MM.1S (cell line): ENCODE measurements around the gene UNC5C.

Source experiments
- DNase-seq: peaks from one replicate; pipeline ENCODE4 v3.0.0-alpha.2; 2015
- H2AFZ ChIP-seq: fragments of 300-600 bp; sonication (generic); 2 replicates; pipeline ENCODE4 v1.6.0; 2016; ENCODE audit warnings: antibody characterized with exemption, low read length
- H3F3A ChIP-seq: fragments of 300-600 bp; sonication (generic); 2 replicates; pipeline ENCODE4 v1.6.1; 2016; ENCODE audit warnings: mild to moderate bottlenecking, antibody characterized with exemption, low read length, moderate library complexity, mixed read lengths; ENCODE audit not compliant: insufficient read depth
- H3K27ac ChIP-seq: fragments of 300-600 bp; sonication (generic); 2 replicates; pipeline ENCODE4 v1.5.1; 2016; ENCODE audit warnings: mild to moderate bottlenecking, low read length
- H3K27me3 ChIP-seq: fragments of 300-600 bp; sonication (generic); replicated peaks from 2 replicates; pipeline ENCODE4 v1.6.0; 2016; ENCODE audit warnings: low read length; ENCODE audit not compliant: insufficient read depth
- H3K36me3 ChIP-seq: fragments of 300-600 bp; sonication (generic); replicated peaks from 2 replicates; pipeline ENCODE4 v1.6.1; 2016; ENCODE audit warnings: mild to moderate bottlenecking, low read length, mixed read lengths; ENCODE audit not compliant: insufficient read depth
- H3K4me1 ChIP-seq: fragments of 300-600 bp; sonication (generic); 2 replicates; pipeline ENCODE4 v1.6.1; 2016; ENCODE audit warnings: low read length, mixed read lengths
- H3K4me2 ChIP-seq: fragments of 300-600 bp; sonication (generic); 2 replicates; pipeline ENCODE4 v1.6.0; 2016; ENCODE audit warnings: low read depth, low read length
- H3K4me3 ChIP-seq: fragments of 300-600 bp; sonication (generic); 2 replicates; pipeline ENCODE4 v1.5.1; 2016; ENCODE audit warnings: low read length, mixed read lengths
- H3K79me2 ChIP-seq: fragments of 300-600 bp; sonication (generic); 2 replicates; pipeline ENCODE4 v1.6.1; 2016; ENCODE audit warnings: mixed run types, low read length, mixed read lengths
- H3K9ac ChIP-seq: fragments of 300-600 bp; sonication (generic); 2 replicates; pipeline ENCODE4 v1.6.1; 2016; ENCODE audit warnings: low read length, mixed read lengths
- H3K9me2 ChIP-seq: fragments of 300-600 bp; sonication (generic); replicated peaks from 2 replicates; pipeline ENCODE4 v1.6.1; 2016; ENCODE audit warnings: mild to moderate bottlenecking, low read length, mixed read lengths; ENCODE audit not compliant: insufficient read depth
- H3K9me3 ChIP-seq: fragments of 300-600 bp; sonication (generic); replicated peaks from 2 replicates; pipeline ENCODE4 v1.6.1; 2016; ENCODE audit warnings: mild to moderate bottlenecking, low read length, mixed read lengths; ENCODE audit not compliant: insufficient read depth
- H4K20me1 ChIP-seq: fragments of 300-600 bp; sonication (generic); 2 replicates; pipeline ENCODE4 v1.6.1; 2016; ENCODE audit warnings: mild to moderate bottlenecking, low read length, moderate library complexity, mixed read lengths; ENCODE audit not compliant: insufficient read depth
- CTCF ChIP-seq: fragments of 300-600 bp; sonication (generic); IDR thresholded peaks from 2 replicates; pipeline ENCODE4 v1.5.1; 2016; ENCODE audit warnings: antibody characterized with exemption, low read length, mixed read lengths
- EZH2 ChIP-seq: fragments of 300-600 bp; sonication (generic); optimal IDR thresholded peaks from 2 replicates; pipeline ENCODE3; 2017; ENCODE audit warnings: low read depth, mild to moderate bottlenecking, antibody characterized with exemption, low read length, mixed read lengths
- EZH2phosphoT487 ChIP-seq: fragments of 300-600 bp; sonication (generic); IDR thresholded peaks from 2 replicates; pipeline ENCODE4 v1.6.1; 2018; ENCODE audit warnings: antibody characterized with exemption, low read length

UNC5C gene

GRCh38 chr4:95231681-95232080 lies 317.1 kb downstream of the UNC5C start:
- no peak overlapping the region for H2AFZ ChIP-seq
- H3K27me3 ChIP-seq: no peaks in the 10 kb centered on the region
- no peak overlapping the region for H3K4me3 ChIP-seq
- TF ChIP-seq EZH2phosphoT487 (no peak), CTCF (no peak), EZH2 (no peak)
- H3K9me2 ChIP-seq: no peaks in the 10 kb centered on the region
- no peaks in the 10 kb centered on the region for H4K20me1 ChIP-seq
- H3F3A ChIP-seq: no peaks in the 10 kb centered on the region
- no peak overlapping the region for H3K4me2 ChIP-seq
- no peak overlapping the region for H3K9ac ChIP-seq
- no peak for DNase-seq
- no peaks in the 10 kb centered on the region for H3K9me3 ChIP-seq
- H3K36me3 ChIP-seq: no peaks in the 10 kb centered on the region
- no peaks in the 10 kb centered on the region for H3K79me2 ChIP-seq
- no peak overlapping the region for H3K27ac ChIP-seq
- H3K4me1 ChIP-seq: no peaks in the 10 kb centered on the region

- no peaks in the 10 kb centered on the region for H3K9me2 ChIP-seq
- H2AFZ ChIP-seq: no peak overlapping the region
- H3K4me1 ChIP-seq: no peaks in the 10 kb centered on the region
- no peak overlapping the region for H3K4me2 ChIP-seq
- H3K9ac ChIP-seq: no peak overlapping the region
- H3K27me3 ChIP-seq: no peaks in the 10 kb centered on the region
- H4K20me1 ChIP-seq: no peaks in the 10 kb centered on the region
- H3K79me2 ChIP-seq: no peaks in the 10 kb centered on the region
- H3F3A ChIP-seq: no peaks in the 10 kb centered on the region
- no peaks in the 10 kb centered on the region for H3K9me3 ChIP-seq
- H3K27ac ChIP-seq: no peak overlapping the region
- TF ChIP-seq CTCF (no peak), EZH2phosphoT487 (no peak), EZH2 (no peak)
- H3K4me3 ChIP-seq: no peak overlapping the region
- no peaks in the 10 kb centered on the region for H3K36me3 ChIP-seq
- DNase-seq: no peak
Observed at GRCh38 chr4:95225849-95226248, 322.9 kb downstream of the UNC5C start.

- no peaks in the 10 kb centered on the region for H3K9me2 ChIP-seq
- H3K4me2 ChIP-seq: no peak overlapping the region
- no peaks in the 10 kb centered on the region for H3F3A ChIP-seq
- no peak overlapping the region for H3K4me3 ChIP-seq
- DNase-seq: no peak
- no peaks in the 10 kb centered on the region for H3K27me3 ChIP-seq
- H3K9ac ChIP-seq: no peak overlapping the region
- H3K9me3 ChIP-seq: no peaks in the 10 kb centered on the region
- no peak for TF ChIP-seq CTCF
- no peak for TF ChIP-seq EZH2phosphoT487
- no peak for TF ChIP-seq EZH2
- no peaks in the 10 kb centered on the region for H3K79me2 ChIP-seq
- no peak overlapping the region for H2AFZ ChIP-seq
- H3K36me3 ChIP-seq: no peaks in the 10 kb centered on the region
- H3K27ac ChIP-seq: no peak overlapping the region
- H4K20me1 ChIP-seq: no peaks in the 10 kb centered on the region
- no peaks in the 10 kb centered on the region for H3K4me1 ChIP-seq
Observed at GRCh38 chr4:95224402-95224801, 324.4 kb downstream of the UNC5C start.
